H1 (cell line): Measurements from ENCODE around the gene PNCK.
"Not testable (repeated sequence)": the region's sequence is repeated elsewhere in the genome, so short reads cannot be mapped to it uniquely, and the experiment has no call there.

Experiments used
- BRCA1 ChIP-seq: IDR thresholded peaks from 2 replicates; pipeline ENCODE4 v1.6.1; 2012; ENCODE audit warnings: low read depth, low read length, improper control_type of control experiment
- CREB1 ChIP-seq: IDR thresholded peaks from 2 replicates; pipeline ENCODE4 v1.6.1; 2012; ENCODE audit warnings: inconsistent platforms
- CTCF ChIP-seq, 3 experiments: IDR thresholded peaks; 1 replicate in 2 of 3; 2 replicates in 1 of 3; pipeline versions ENCODE4 v1.5.1 to v1.6.1; 2011; ENCODE audit warnings: low read length in 3 of 3, mild to moderate bottlenecking in 3 of 3, inconsistent platforms in 2 of 3, low read depth in 1 of 3, moderate library complexity in 1 of 3; ENCODE audit not compliant: insufficient read depth in 1 of 3; ENCODE audit errors: control extremely low read depth in 1 of 3
- EP300 ChIP-seq, 2 experiments: IDR thresholded peaks; 1 replicate in 1 of 2; 2 replicates in 1 of 2; pipeline ENCODE4 v1.6.1; 2011 to 2012; ENCODE audit warnings: low read depth in 2 of 2, low read length in 2 of 2, mild to moderate bottlenecking in 2 of 2, borderline replicate concordance in 1 of 2, inconsistent platforms in 1 of 2, moderate library complexity in 1 of 2
- EZH2 ChIP-seq: fragments of 200-600 bp; sonication (generic); IDR thresholded peaks from 2 replicates; pipeline ENCODE4 v1.7.1; 2012; ENCODE audit warnings: low read depth, mild to moderate bottlenecking, moderate library complexity, low read length, inconsistent platforms; ENCODE audit not compliant: severe bottlenecking
- HDAC6 ChIP-seq: IDR thresholded peaks from one replicate; pipeline ENCODE4 v1.7.1; 2012; ENCODE audit warnings: low read depth, mild to moderate bottlenecking, inconsistent platforms, low read length, moderate library complexity
- MAX ChIP-seq: IDR thresholded peaks from 2 replicates; pipeline ENCODE4 v1.6.1; 2012; ENCODE audit warnings: inconsistent platforms
- SP4 ChIP-seq: IDR thresholded peaks from 2 replicates; pipeline ENCODE4 v1.6.1; 2012; ENCODE audit warnings: low read length, inconsistent platforms

GRCh38 chrX:153696986-153697722 is 23.5 kb upstream of the PNCK start:
- TF ChIP-seq CTCF (IDR thresholded peaks at IDR 0.05; ENCODE audit: control extremely low read depth in 1 of 3, insufficient read depth in 1 of 3, low read depth in 1 of 3, low read length in 3 of 3); MAX; EZH2; EP300 (IDR thresholded peaks at IDR 0.05; ENCODE audit: borderline replicate concordance in 1 of 2, low read depth in 2 of 2, low read length in 2 of 2); CREB1; SP4; BRCA1; HDAC6: not testable (repeated sequence)
